Body of pancreas (tissue), 4 donors: ENCODE measurements around the gene NBEA.

Source experiments
- CTCF ChIP-seq, 7 experiments: fragments of 450-650 bp in 4 of 7; fragments of 200-600 bp in 3 of 7; sonication (generic) in 3 of 7; IDR thresholded peaks; one replicate each; pipeline ENCODE4 v1.5.1; 2016 to 2019; ENCODE audit warnings: antibody characterized with exemption in 7 of 7
- POLR2A ChIP-seq, 3 donors: fragments of 450-650 bp; IDR thresholded peaks; one replicate each; pipeline ENCODE4 v1.6.1; 2016; ENCODE audit warnings: antibody characterized with exemption in 3 of 3, mild to moderate bottlenecking in 2 of 3

GRCh38 chr13:35140321-35140720 lies 198.3 kb downstream of the NBEA start:
- TF ChIP-seq CTCF (IDR thresholded peaks at IDR 0.05) (no peak), POLR2A (IDR thresholded peaks at IDR 0.05) (no peak)
